GM21528 (cell line): ENCODE data around the gene COL18A1.

Experiments
- ATAC-seq: cut with Tn5 transposase; IDR thresholded peaks from one replicate; pipeline ENCODE4 v1.9.1; 2021; ENCODE audit warnings: mild to moderate bottlenecking, moderate library complexity; ENCODE audit not compliant: unreplicated experiment, low FRiP score

The COL18A1 gene

GRCh38 chr21:45449658-45450422, 44.9 kb downstream of the COL18A1 start:
- no peak for ATAC-seq

- ATAC-seq = no peak
These were observed 45.6 kb downstream of the COL18A1 start for GRCh38 chr21:45450423-45451090.

GRCh38 chr21:45451091-45451740, 46.3 kb downstream of the COL18A1 start:
- no peak for ATAC-seq

GRCh38 chr21:45451771-45452182, 46.8 kb downstream of the COL18A1 start:
- no peak for ATAC-seq

DNA sequence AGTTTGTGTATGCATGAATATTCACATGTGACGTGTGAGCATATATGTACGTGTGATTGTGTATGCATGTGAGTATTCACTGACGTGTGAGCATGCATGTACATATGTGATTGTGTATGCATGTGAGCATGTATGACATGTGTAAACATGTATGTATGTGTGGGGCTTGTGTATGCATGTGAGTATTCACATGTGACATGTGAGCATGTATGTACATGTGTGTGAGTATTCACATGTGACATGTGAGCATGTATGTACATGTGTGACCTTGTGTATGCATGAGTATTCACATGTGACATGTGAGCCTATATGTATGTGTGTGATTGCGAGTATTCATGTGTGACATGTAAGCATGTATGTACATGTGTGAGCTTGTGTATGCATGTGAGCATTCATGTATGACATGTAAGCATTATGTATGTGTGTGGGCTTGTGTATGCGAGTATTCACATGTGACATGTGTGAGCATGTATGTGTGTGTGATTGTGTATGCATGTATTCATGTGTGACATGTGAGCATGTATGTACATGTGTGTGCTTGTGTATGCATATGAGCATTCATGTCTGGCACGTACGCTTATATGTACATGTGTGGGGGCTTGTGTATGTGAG, 47.8 kb downstream of the COL18A1 start:
- no peak for ATAC-seq

DNA sequence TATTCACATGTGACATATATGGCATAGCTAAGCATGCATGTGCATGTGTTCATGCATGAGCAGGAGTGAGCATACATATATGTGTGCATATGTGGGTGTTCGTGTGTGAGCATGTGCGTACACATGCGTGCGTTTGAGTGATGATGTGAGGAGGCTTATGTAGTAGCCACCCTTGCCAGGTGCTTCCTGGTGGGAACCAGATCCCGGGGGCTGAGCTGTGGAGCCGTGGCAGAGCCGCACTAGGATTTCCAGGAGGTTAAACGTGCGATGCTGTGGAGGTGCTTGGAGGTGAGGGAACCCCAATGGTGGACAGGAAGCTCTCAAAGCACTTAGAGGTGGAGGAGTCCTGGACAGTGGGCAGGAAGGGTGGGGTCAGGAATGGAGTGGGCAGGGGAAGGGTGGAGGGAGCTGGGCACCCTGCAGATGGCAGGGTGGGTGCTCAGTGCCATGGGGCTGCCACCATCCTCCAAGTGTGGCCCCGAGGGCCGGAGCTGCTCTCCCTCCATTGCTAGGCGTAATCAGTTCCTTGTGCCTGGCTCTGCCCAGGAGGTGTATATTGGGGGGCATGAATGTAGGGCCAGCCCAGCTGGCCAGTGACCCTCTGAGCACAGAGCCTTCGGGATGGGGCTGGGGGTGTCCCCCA, 48.5 kb downstream of the COL18A1 start:
- ATAC-seq = no peak

- ATAC-seq = no peak
These were observed 49.3 kb downstream of the COL18A1 start for GRCh38 chr21:45454060-45454925.

- no peak for ATAC-seq
These were observed 50.1 kb downstream of the COL18A1 start for GRCh38 chr21:45454926-45455673.

DNA sequence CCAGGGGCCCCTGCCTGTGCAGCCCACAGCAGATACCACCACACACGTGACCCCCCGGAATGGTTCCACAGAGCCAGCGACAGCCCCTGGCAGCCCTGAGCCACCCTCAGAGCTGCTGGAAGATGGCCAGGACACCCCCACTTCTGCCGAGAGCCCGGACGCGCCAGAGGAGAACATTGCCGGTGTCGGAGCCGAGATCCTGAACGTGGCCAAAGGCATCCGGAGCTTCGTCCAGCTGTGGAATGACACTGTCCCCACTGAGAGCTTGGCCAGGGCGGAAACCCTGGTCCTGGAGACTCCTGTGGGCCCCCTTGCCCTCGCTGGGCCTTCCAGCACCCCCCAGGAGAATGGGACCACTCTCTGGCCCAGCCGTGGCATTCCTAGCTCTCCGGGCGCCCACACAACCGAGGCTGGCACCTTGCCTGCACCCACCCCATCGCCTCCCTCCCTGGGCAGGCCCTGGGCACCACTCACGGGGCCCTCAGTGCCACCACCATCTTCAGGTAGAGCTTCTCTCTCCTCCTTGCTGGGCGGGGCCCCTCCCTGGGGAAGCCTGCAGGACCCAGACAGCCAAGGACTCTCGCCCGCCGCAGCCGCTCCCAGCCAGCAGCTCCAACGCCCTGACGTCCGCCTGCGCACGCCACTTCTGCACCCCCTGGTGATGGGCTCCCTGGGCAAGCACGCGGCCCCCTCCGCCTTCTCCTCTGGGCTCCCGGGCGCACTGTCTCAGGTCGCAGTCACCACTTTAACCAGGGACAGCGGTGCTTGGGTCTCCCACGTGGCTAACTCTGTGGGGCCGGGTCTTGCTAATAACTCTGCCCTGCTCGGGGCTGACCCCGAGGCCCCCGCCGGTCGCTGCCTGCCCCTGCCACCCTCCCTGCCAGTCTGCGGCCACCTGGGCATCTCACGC, 51.0 kb downstream of the COL18A1 start:
- ATAC-seq = no peak

DNA sequence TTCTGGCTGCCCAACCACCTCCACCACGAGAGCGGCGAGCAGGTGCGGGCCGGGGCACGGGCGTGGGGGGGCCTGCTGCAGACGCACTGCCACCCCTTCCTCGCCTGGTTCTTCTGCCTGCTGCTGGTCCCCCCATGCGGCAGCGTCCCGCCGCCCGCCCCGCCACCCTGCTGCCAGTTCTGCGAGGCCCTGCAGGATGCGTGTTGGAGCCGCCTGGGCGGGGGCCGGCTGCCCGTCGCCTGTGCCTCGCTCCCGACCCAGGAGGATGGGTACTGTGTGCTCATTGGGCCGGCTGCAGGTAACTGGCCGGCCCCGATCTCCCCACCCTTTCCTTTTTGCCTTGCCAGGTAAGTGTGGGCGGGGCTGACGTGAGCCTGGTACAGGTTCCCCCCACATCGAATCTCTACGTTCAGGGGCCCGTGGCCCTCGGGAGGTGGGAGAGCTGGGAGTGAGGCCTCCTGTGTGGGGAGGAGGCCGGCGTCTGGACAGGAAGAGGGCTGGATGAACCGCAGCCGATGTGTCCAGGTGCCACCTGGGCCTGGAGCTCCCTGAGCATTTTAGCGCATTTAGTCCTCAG, 51.7 kb downstream of the COL18A1 start:
- no peak for ATAC-seq

DNA sequence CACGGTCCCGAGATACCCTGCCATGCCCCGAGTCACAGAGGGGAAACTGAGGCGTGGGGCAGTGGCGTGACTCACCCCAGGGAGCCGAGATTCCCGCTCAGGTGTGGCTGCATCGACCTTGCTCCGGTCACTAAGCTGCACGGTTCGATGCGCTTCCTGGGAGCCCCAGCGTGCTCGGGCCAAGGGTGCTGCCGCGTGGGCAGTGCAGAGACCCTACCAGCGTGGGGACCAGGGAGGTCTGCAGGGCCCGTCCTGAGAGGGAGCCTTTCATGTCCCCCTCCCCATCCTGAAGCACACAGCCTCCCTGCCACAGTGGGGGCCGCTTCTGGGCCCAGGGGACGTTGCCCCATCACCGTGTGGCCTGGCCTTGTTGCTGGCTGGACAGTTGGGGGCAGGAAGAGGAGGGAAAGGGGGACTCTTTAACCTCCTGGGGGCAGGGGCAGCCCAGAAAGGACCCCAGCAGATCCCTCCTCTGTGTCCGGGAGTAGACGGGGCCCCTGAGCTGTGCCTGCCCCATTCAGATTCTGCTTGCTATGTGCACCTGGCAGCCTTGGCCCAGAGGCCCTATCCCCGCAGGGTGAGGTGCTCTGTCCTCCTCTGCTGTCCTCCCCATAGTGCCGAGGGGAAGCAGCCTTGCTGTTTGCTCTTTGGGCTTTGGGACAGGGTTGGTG, 52.3 kb downstream of the COL18A1 start:
- no peak for ATAC-seq

DNA sequence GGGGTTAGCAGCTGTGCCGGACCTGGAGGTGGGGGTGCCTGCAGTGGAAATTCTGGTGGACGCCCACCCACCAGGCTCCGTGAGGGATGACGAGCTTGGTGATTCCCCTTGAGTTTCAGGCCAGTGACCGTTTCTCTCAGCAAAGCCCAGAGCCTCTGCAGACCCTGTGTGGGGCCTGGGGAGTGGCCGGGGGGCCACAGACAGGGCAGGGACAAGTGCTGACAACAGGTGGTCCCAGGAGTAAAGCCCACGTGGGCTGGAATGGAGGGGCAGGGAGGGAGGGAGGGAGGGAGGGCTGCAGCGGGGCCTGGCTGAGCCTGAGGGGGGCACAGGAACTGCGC, 52.8 kb downstream of the COL18A1 start:
- ATAC-seq = no peak

DNA sequence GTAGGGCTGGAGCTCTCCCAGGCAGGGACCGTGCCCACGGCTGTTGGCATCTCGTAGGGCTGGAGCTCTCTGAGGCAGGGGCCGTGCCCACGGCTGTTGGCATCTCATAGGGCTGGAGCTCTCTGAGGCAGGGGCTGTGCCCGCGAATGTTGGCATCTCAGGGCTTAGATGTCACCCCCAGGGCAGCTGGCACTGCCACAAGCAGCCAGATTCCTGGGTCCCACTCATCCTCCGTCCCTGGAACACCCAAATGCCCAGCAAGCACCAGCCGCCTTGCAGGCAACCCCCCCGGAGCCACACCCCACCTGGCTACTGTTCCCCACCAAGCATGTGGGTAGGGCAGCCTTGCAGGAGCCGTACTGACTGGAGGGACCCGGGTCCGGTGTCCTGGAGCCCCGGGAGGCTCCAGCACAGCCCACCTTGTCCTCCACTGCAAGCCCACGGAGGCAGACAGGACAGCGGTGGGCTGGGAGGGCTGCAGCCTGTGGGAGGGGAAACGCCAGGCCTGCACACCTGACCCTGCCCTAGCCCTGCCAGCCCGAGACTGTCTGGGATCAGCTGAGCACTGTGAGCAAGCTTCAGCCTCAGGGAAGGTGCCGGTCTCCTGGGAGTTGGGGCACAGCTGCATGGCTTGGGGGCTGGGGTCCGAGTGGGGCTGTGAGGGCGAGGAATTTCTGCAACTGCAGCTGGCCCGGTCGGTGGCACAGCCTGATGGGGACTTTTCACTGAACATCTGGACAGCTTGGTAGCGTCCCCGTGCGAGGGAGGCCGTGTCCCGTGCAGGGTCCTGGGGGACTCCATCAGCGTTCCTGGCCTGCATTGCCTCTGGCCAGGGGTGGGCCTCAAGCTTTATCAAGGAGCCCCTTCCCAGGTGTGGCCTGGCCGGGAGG, 53.6 kb downstream of the COL18A1 start:
- ATAC-seq = no peak

GRCh38 chr21:45459171-45460010, 54.4 kb downstream of the COL18A1 start:
- no peak for ATAC-seq

DNA sequence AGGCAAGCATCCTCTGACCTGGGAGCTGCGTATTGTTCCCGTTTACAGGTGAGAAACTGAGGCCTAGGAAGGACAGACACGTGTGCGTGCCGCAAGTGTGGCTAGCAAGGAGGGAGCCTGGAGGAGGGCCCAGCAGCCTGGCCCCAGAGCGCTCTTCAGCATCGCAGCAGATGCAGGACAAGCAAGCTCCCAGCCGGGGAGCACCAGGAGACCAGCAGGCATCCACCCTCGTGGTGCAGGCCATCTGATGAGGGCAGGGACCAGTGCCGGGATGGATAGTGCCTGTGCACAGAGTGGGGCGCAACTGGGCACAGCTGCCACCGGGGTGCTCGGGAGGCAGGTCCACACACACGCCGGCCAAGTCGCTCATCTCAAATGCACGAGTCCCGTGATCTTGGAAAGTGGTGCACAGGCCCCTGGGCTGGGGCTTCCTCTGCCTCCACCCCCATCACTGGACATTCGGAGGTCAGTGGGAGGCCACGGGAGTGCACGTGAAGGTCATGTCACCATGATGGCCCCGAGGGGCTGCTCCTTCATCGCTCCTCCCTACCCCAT, 55.1 kb downstream of the COL18A1 start:
- no peak for ATAC-seq
